Choroid plexus epithelial cell (primary cell): Measurements from ENCODE around the gene PALB2.
A peak's percentile ranks its signal among the peaks of the same experiment; 100 is the strongest.

Source experiments
- DNase-seq: peaks from one replicate; pipeline ENCODE4 v3.0.0-alpha.2; 2010; ENCODE audit warnings: low read depth
- H3K4me3 ChIP-seq: 2 replicates; pipeline ENCODE4 v1.5.1; 2011; ENCODE audit warnings: low read depth, mild to moderate bottlenecking, control low read depth, low read length, moderate library complexity
- CTCF ChIP-seq: conservative IDR thresholded peaks from 2 replicates; pipeline ENCODE4 v1.5.1; 2011; ENCODE audit warnings: low read depth, mild to moderate bottlenecking, control low read depth, inconsistent platforms, low read length, moderate library complexity

Gene PALB2

GRCh38 chr16:23563186-23563585 lies 77.9 kb downstream of the PALB2 start:
- DNase-seq: no peak
- H3K4me3 ChIP-seq: no peak overlapping the region
- TF ChIP-seq CTCF: no peak

GRCh38 chr16:23562505-23562904 lies 78.6 kb downstream of the PALB2 start:
- no peak overlapping the region for H3K4me3 ChIP-seq
- TF ChIP-seq CTCF: no peak
- DNase-seq: no peak

GRCh38 chr16:23561586-23561985 lies 79.5 kb downstream of the PALB2 start:
- H3K4me3 ChIP-seq: no peak overlapping the region
- no peak for TF ChIP-seq CTCF
- DNase-seq: no peak

- peak; percentile 48 for DNase-seq
- peak overlapping the region; percentile 92 for H3K4me3 ChIP-seq
Observed at GRCh38 chr16:23557779-23558702, 83.1 kb downstream of the PALB2 start.

GRCh38 chr16:23556881-23557778 lies 84.0 kb downstream of the PALB2 start, which contains the start of the genes EARS2 and UBFD1:
Gene EARS2, minus strand, starts transcription at chr16:23557350. Its CDS starts 7 bp downstream, at chr16:23557343.
Gene UBFD1, plus strand, starts transcription at chr16:23557727. Its CDS starts 16 bp downstream, at chr16:23557743.
- peak; percentile 99 for DNase-seq
- H3K4me3 ChIP-seq: peak within 1 kb of the TSS; percentile 92
- peak; percentile 73 for TF ChIP-seq CTCF

More at GRCh38 chr16:23557779-23558702, 83.1 kb downstream of the PALB2 start:
- no peak for TF ChIP-seq CTCF

- H3K4me3 ChIP-seq: no peak overlapping the region
- DNase-seq: no peak
- TF ChIP-seq CTCF: no peak
Observed at GRCh38 chr16:23554536-23554935, 86.6 kb downstream of the PALB2 start.
